ENCODE measurements around the gene COX6B2. TPM values are rescaled to one million over a fixed set of nuclear protein-coding genes. Genes with fewer than 3 reads are reported as not detected.

COX6B2 gene
- total RNA-seq, 1 donor from 2014 or later: not detected

DNA sequence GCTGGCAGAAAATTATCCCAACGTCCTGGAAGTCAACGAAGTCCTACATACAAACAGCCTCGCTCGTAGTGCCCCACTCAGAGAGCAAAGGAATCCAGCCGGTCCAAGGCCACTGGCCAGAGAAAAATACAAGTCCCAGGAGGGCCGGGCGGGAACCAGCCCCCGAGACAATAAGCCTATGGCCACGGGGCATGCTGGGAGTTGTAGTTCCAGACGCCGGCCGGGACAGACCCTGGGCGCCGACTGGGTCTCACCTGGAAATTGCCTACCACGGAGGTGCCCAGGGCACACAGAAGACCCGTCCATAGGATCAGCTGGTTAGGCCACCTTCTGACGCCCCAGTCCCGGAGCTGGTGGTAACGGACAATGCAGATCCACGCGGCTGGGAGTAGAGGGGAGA is 34.7 kb downstream of the COX6B2 start:
- H3K9me3 Mint-ChIP-seq (ENCODE audit: unreplicated experiment): no peaks in the 10 kb centered on the region
- peaks cover 7% of the 10 kb centered on the region for H3K27me3 Mint-ChIP-seq (ENCODE audit: unreplicated experiment)
- TF ChIP-seq, protein P1, sequence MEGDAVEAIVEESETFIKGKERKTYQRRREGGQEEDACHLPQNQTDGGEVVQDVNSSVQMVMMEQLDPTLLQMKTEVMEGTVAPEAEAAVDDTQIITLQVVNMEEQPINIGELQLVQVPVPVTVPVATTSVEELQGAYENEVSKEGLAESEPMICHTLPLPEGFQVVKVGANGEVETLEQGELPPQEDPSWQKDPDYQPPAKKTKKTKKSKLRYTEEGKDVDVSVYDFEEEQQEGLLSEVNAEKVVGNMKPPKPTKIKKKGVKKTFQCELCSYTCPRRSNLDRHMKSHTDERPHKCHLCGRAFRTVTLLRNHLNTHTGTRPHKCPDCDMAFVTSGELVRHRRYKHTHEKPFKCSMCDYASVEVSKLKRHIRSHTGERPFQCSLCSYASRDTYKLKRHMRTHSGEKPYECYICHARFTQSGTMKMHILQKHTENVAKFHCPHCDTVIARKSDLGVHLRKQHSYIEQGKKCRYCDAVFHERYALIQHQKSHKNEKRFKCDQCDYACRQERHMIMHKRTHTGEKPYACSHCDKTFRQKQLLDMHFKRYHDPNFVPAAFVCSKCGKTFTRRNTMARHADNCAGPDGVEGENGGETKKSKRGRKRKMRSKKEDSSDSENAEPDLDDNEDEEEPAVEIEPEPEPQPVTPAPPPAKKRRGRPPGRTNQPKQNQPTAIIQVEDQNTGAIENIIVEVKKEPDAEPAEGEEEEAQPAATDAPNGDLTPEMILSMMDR (IDR thresholded peaks at IDR 0.05): no peak
- H3K4me1 Mint-ChIP-seq (ENCODE audit: unreplicated experiment): peaks cover 6% of the 10 kb centered on the region
- no peaks in the 10 kb centered on the region for H3K36me3 Mint-ChIP-seq (ENCODE audit: unreplicated experiment)
- H3K27ac Mint-ChIP-seq (ENCODE audit: unreplicated experiment): no peak overlapping the region
- no peak for DNase-seq (ENCODE audit: extremely low spot score, unreplicated experiment)
- H3K4me3 Mint-ChIP-seq (ENCODE audit: unreplicated experiment): peak overlapping the region; percentile 38

DNA sequence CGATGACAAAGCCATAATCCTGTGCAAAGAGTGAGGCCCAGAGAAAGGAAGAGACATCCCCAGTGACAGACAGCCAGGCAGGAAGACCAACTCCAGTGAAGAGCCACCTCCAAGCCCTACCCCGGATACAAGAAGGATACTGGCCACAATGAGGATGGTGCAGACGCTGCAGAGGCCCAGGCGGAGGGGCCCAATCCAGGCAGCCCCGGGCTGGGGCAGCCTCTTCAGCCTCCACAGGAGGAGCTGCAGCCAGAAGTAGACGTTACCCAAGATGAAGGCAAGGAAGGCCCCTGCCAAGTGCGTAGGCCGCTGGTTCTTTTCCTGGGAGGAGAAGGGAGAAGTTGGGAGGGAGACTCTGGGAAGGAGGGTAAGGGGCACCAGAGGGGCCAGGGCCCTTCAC is 37.9 kb downstream of the COX6B2 start:
- peaks cover 6% of the 10 kb centered on the region for H3K4me1 Mint-ChIP-seq (ENCODE audit: unreplicated experiment)
- H3K4me3 Mint-ChIP-seq (ENCODE audit: unreplicated experiment): no peak overlapping the region
- H3K27me3 Mint-ChIP-seq (ENCODE audit: unreplicated experiment): peaks cover 4% of the 10 kb centered on the region
- no peaks in the 10 kb centered on the region for H3K36me3 Mint-ChIP-seq (ENCODE audit: unreplicated experiment)
- no peak overlapping the region for H3K27ac Mint-ChIP-seq (ENCODE audit: unreplicated experiment)
- TF ChIP-seq, protein P1 (IDR thresholded peaks at IDR 0.05): no peak
- no peak for DNase-seq (ENCODE audit: extremely low spot score, unreplicated experiment)
- H3K9me3 Mint-ChIP-seq (ENCODE audit: unreplicated experiment): no peaks in the 10 kb centered on the region

DNA sequence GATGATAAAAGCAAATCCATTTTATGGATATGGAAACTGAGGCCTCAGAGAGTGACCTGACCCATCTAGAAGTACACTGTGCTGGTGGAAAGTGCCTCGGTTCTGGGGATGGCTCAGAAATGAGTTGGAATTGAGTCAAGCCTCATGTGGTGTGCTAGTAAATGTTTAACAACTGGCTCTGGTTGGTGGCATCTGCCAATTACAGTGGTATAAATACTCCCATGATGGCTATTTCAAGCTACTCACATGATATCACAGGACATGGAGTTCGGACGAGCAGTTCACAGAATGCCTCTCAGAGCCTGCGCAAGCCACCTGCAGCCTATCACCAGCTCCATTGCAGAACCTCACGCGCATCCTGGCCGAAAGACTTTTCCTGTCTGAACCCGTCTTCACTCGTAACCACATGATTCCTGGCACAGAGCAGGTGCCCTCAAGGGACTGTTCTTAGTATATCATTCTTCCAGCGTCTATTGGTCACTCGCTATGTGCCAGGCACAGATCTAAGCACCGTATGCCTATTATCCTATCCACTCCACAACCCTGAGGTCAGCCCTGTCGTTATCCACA is 38.5 kb downstream of the COX6B2 start:
- peaks cover 6% of the 10 kb centered on the region for H3K4me1 Mint-ChIP-seq (ENCODE audit: unreplicated experiment)
- no peaks in the 10 kb centered on the region for H3K9me3 Mint-ChIP-seq (ENCODE audit: unreplicated experiment)
- peaks cover 4% of the 10 kb centered on the region for H3K27me3 Mint-ChIP-seq (ENCODE audit: unreplicated experiment)
- no peak overlapping the region for H3K27ac Mint-ChIP-seq (ENCODE audit: unreplicated experiment)
- no peaks in the 10 kb centered on the region for H3K36me3 Mint-ChIP-seq (ENCODE audit: unreplicated experiment)
- TF ChIP-seq, protein P1 (IDR thresholded peaks at IDR 0.05): no peak
- no peak overlapping the region for H3K4me3 Mint-ChIP-seq (ENCODE audit: unreplicated experiment)
- no peak for DNase-seq (ENCODE audit: extremely low spot score, unreplicated experiment)

DNA sequence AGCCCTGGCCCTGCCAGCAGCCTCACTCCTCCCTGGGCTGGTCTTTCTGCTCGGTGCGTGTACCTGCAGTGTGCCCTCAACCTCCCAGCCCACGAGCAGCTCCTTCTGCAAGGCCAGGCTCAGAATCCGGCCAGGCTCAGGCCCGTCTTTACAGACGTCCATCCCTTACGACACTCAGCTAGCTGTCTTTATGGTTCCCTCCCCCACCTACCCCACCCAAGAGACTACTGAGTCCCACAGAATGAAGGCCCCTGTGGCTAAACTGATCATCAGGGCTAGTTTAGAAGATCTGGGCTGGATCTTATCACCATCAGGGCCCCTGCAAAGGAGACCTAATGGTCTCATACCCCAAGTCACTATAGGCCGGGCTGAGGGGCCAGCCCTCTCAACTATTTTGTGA is 40.1 kb downstream of the COX6B2 start:
- Mint-ChIP-seq H3K27ac (ENCODE audit: unreplicated experiment) (no peak overlapping the region), H3K9me3 (ENCODE audit: unreplicated experiment) (no peaks in the 10 kb centered on the region), H3K36me3 (ENCODE audit: unreplicated experiment) (peaks cover 2% of the 10 kb centered on the region), H3K4me3 (ENCODE audit: unreplicated experiment) (no peak overlapping the region), H3K27me3 (ENCODE audit: unreplicated experiment) (no peaks in the 10 kb centered on the region), H3K4me1 (ENCODE audit: unreplicated experiment) (no peaks in the 10 kb centered on the region)
- TF ChIP-seq, protein P1 (IDR thresholded peaks at IDR 0.05): no peak
- no peak for DNase-seq (ENCODE audit: extremely low spot score, unreplicated experiment)

DNA sequence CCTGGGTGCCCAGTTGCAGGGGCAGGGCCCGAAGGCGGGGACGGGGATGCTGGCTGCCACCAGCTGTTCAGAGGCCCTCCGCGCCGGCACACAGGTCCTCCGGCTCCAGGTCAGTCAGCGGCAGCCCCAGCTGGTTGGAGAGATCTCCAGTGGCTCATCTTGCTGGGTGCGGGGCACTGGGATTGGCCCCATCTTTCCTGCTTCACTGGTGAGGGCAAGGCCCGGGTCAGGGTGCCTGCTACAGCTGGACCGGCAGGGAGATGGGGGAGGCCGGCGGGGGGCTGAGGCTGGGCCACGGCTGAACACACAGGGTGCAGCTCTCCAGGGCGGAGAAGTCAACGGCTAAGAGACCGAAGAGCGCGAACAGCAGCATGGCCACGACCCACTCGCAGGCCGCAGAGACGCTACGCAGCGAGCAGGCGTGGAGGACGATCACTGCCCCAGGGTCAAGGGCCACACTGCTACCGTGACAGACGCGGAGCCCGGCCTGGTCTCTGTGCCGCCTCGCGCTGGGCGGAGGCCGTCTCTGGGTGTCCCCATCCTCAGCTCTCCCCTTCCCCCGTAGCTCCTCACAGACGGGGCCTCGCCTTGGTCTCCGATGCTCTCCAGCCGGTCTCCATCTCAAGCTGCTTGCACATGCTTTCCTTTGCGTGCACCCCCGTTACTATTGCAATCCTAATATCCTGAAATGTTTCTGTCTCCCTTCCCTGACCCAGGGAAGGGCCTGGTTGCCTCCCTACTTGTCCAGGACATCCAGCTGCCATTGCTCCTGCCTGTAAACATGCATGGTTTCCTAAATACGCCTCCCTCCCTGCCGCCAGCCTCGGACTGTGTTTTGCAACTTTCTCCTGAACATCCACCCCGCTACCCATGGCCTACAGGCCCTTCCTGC is 41.7 kb downstream of the COX6B2 start:
- Mint-ChIP-seq H3K36me3 (ENCODE audit: unreplicated experiment) (peaks cover 9% of the 10 kb centered on the region), H3K4me3 (ENCODE audit: unreplicated experiment) (no peak overlapping the region), H3K27ac (ENCODE audit: unreplicated experiment) (no peak overlapping the region), H3K27me3 (ENCODE audit: unreplicated experiment) (no peaks in the 10 kb centered on the region), H3K4me1 (ENCODE audit: unreplicated experiment) (no peaks in the 10 kb centered on the region), H3K9me3 (ENCODE audit: unreplicated experiment) (no peaks in the 10 kb centered on the region)
- no peak for DNase-seq (ENCODE audit: extremely low spot score, unreplicated experiment)
- TF ChIP-seq, protein P1 (IDR thresholded peaks at IDR 0.05): no peak

Data from osteocyte (in vitro differentiated cells).